Inferior parietal cortex (tissue), 1 donor: ENCODE measurements around the gene RNF144B.
"Not testable (repeated sequence)": the region's sequence is repeated elsewhere in the genome, so short reads cannot be mapped to it uniquely, and the experiment has no call there.

Experiments
- DNase-seq: peaks from one replicate; pipeline ENCODE4 v3.0.0-alpha.2; 2016; ENCODE audit errors: extremely low spot score

Gene RNF144B

DNA sequence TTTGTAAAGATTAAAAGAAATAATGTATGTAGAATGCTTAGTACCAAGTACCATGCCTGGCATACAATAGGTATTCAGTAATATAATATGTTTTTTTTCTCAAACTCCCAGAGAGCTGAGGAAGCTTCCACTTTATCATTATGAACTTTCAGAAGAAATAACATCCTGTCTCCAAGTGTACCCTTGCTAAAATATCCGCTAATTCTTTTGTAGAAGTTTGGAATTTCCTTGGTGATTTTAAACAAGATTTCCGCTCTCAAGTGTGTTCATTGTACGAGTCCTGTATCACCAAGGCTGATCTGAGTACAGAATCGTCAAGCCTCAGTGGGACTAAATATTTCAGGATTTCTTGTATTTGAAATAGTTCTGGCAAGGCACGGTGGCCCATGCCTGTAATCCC, 16.1 kb upstream of the RNF144B start:
- DNase-seq: no peak

DNA sequence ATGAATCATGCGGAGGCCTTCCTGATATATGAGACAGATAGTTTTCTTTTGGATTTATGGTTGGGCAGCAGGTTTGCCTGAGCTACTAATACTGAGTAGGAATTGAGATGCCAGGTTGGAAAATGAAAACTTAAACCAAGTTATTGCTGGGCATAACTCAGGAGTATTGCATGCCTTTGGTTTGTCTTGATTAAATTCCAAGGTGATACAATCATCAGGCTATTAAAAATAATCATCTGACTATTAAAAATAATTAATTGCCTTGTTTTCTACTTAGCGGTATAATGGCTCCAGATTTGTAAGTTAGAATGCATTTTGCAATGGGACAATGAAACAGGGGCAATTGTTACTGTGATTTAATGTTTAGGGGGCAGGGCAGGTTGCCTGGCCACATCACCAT, 15.5 kb upstream of the RNF144B start:
- no peak for DNase-seq

DNA sequence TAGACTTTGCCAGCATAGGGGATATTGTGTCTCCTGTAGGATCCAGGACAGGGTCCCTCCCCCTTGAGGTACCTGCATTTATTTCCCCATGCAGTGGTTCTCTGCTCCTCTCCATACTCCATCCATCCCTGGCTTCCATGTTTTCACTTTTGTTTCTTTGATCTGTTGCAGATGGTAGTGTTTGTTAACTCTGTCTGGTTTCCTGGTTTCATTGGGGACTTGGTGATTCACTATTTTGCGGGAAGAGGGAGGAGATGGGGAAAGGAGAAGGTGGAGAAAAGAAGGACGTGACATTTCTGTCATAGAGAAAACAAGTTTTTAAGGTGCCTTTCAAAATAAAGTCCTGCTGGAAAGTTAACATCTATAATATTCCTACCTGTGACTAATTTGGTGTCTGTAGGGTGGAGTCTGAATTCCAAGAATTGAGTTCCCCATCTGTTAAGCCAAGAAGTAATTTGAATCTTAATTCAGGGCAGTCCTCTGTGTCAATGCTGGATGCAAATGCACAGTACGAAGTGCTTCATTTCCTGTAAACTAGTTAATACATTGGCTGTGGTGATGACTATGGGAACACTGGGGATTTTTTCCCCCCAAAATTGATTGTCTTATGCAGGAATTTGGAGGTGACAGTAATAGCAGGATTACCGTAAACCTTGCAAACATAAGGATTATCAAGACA, 6.9 kb upstream of the RNF144B start:
- DNase-seq: no peak

DNA sequence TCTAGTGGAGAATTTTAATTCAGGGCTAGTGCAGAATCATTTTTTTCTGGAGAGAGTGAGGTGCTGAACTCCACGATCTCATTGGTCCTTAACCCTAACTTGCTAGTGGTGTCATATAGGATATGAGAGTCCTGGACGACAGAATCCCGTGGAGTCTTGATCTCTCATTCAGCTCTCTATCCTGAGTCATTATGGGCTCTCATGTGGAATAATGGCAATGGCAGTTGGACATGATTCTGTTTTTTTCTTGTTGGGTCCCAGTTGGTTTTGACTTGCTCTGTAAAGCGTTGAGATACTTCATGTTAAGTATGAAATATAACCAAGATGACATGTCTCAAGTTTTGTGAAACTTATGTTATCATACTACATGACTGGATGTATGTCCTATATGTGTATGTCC, 6.3 kb upstream of the RNF144B start:
- DNase-seq: no peak

DNA sequence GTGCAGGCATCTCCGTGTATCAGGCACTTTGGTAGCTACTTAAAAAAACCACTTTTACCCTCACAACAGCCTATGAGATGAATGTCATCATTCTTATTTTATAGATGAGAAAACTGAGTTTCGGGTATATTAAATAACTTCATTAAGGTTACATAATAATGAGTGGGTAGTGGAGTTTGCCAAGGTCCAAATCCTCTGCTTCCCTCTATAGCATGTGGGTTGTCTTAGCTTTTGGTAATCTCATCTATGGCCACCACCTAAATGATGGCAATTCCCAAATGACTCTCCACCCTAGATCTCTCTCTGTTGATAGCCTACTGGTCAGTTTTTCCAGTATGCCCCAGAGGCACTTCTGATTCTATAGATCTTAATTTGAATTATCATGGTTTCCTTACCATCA, 3.7 kb upstream of the RNF144B start:
- DNase-seq: no peak

DNA sequence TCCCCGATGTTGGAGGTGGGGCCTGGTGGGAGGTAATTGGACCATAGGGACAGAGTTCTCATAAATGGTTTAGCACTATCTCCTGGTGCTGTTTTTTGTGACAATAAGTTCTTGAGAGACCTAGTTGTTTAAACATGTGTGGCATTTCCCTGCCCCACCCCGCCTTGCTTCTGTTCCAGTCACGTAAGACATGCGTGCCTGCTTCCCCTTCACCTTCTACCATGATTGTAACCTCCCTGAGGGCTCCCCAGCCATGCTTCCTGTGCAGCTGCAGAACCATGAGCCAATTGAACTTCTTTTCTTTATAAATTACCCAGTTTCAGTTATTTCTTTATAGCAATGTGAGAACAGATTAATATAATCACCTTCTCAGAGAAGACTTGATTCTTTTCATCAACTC, 2.5 kb upstream of the RNF144B start:
- DNase-seq: no peak

DNA sequence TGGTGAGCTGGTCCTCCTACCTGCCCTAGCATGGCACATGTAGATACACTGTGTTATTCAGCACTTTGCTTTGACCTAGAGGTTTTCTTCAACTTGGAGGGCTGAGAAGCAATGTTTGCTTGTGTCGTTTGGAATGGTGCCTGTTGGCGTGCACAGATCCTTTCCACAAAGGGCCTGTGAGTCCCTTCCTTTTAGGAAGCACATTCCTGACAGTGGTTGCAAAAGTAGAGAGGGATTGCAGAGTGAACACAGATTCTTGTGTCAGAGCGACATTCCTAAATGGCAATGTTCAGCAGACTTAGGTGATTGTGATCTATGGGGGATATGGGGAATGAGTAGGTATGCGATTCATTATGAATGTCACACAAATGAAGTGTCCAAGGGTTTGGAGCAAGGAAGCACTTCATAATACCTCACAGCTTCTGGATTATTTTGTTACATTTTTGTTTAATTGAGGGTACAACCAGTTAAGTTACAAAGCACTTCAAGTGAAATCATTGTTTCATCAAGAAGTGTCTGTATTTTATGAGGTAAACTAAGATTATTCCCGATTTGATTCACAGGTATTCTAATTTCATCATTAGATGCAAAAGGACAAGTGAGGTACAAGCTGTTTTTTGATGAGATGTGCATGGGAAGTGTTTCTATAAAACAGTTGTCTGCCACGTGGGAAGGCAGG, 713 bp upstream of the RNF144B start:
- DNase-seq: no peak

DNA sequence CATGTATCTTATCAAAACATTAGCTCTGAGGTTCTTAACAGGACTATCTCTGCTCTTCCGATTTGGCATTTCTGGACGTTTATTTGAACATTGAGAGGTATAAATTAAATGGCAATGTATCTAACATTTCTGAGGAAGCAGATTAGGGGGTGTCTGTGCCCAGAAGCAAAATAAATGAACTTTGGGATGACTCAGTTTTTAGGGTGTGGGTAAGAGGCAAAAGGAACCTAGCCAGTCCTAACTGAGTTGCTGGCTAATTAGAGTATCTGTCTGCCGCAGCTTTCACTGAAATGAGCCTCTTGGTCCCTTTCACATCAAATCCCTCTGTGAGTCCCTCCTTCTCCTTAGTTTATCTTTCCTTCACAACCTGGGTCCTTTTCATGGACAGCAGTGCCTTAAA, 1.1 kb downstream of the RNF144B start:
- no peak for DNase-seq

DNA sequence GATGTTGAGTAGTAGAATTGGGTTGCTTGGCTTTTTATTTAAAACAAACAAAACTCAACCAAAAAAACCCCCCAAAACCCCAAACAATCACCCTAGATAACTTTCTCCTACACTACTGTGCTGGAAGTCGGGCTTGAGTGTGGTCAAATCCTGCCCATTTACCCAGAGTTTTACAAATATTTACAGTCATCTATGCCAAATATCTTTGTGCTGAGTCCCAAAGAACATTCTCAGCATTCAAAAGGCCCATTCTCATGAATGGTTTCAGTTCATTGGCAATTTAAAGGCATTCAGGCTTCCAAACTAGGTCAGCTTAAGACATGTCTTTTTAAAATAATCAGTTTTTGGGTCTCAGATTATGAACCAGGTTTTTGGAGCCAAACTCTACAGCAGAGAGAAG, 1.8 kb downstream of the RNF144B start:
- DNase-seq: no peak

DNA sequence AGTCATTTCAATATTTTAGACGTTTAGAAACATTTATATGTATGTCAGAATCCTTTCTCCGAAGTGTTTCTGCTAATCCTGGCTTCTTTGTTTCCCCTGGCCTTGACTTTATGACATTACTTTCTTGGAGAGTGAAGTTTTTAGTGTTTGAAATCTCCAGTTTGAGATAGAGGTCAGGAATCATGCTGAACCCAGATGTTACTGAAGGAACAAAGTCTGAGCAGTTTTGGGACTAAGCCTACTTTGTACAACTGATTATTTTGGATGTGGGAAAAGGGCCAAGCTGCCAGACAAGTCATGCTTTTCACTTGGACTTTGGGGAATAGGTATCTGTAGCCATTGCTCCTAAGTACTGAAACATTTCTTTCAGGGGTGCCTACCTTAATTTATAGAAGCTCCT, 2.3 kb downstream of the RNF144B start:
- no peak for DNase-seq

DNA sequence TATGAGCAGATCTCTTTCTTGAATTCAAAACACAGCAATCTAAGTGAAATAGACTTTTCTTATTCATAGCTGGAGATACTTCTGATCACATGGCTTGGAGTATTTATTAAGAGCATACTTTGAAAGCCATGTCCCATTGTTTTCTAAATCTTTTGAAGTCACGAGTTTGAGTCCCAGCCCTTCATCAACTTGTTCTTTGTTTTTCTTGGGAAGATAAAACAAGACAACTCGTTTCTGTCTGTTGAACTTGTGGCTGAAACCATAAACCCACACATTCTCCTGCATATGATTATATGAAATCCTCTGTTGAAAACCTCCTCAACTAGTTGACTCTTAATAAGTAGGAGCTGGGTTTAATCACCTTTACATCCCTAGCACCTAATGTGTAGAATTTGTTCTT, 3.3 kb downstream of the RNF144B start:
- no peak for DNase-seq

DNA sequence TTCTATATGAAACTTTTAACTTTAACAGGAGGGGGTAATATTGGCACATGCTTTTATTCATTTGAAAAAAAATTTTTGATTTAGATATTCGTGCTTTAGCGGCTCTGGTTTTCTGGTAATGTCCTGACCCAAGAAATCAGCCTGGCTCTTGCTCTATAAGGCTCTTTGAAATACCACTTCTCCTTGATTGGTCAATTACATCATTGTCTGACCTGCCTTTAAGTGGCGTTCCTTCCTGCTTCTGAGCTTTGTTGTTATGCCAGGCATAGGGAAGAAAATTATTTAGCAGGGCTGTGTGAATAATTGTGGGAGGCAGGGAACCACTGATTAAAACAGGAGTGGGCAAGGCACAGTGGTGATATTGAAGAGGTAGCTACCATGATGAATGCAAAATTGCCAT, 3.9 kb downstream of the RNF144B start:
- no peak for DNase-seq

DNA sequence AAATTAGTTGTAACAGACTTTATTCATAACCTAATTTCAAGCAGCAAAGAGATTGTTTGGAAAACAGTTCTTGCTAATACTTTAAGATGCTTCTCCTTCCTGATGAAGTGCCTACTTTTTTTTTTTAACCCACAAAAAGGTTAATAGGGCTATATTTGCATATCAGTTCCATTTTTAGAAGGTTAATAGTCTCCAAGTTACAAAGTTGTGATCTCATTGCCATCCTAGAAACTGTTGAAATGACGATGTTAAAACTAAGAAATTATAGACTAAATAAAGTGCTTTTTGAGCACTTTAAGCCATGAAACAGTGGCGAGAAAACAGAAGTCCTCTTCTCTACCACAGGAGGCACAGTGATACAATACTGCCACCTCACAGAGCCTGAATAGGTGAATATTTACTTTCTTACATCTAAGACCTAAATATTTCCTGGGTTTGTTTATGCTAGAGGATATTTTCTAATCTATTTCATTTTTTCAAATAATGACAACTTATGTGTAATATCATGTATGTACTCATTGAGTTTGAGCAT, 5.3 kb downstream of the RNF144B start:
- DNase-seq: no peak

DNA sequence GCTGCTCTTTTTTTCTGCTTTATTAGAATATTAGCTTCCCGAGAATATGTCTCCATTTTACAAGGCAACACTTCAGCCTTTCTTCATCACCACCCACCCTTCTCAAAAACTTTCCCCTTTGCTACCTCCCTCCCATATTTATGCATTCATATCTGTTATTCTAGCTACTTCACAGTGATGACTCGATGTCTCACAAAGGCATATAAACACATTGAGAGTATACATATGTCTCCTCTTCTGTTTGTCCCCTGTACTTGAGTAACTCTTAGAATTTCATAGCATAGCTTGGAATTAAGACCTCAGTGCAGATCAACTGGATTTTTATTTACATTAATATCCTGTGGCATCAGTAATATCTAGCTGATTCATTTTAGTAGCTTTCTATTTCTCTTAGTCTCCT, 6.5 kb downstream of the RNF144B start:
- DNase-seq: no peak

DNA sequence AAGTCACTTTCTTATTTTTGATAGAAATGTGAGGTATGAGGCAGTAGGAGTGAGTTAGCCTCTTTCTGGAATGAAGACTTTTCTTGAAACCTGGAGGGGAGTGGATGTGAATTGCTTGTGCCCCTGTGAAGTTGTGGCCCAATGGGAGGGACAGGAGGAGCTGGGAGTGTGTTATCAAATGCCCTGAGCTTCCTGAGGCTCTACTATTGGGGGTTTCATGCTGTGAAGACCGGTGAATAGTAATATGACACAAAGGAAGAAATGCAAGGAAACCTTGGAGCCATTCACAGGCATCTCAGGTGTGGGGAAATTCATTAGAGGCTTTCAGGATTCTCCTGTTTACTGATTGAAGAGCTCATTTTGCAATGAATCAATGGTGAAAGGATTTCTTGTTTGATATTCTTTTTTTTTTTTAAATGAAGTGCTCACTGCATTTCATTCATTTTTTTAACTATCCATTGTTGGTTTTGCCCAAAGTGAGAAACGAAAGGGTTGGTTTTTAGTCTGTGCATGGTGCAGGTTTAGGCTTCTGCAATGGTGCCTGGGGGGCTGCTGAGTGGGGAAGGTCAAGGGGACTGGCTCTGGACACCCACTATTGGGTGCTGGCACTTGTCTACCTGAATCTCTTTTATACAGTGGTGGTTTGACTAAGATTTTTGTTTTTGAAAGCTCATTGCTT, 8.2 kb downstream of the RNF144B start:
- DNase-seq: no peak

DNA sequence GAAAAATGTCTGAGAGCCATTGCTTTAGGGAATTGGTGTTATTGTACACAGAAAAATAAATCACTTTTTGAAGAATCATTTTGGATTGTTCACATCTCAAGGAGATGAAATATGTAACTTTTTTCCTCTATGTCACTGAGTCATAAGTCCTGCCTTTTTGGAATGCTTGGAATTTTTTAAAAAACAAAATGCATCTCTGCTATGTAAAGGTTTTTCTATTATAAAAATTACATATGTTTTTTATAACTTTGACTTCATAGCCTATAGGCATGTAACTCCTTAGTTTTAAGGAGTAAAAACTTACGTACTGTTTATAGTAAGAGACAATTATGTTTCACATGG, 8.7 kb downstream of the RNF144B start:
- DNase-seq: no peak

DNA sequence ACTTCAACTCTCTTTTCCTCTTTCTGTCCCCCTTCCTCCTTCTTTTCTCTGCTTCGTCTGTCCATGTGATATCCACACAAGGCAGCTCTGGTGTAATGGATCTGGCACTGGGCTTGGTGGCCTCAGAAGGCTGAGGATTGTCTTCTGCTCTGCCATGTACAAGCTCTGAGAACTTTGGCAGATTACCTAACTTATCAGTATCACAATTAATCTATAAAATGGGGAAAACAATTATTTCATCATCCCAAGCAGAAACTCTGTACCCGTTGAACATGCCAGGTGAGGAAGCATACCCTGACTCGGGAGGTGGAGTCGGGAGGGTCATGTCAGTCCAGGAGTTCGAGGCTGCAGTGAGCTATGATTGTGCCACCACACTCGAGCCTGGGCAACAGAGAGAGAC, 10.6 kb downstream of the RNF144B start:
- no peak for DNase-seq

DNA sequence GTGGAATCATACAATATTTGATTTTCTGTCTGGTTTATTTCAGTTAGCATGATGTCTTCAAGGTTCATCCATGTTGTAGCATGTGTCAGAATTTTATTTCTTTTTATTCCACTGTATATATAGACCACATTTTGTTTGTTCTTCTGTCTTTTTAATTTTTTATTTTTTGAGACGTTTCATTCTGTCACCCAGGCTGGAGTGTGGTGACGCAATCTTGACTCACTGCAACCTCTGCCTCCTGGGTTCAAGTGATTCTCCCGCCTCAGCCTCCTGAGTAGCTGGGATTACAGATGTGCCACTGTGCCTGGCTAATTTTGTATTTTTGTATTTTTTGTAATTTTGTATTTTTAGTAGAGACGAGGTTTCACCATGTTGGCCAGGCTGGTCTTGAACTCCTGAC, 11.1 kb downstream of the RNF144B start:
- not testable (repeated sequence) for DNase-seq

DNA sequence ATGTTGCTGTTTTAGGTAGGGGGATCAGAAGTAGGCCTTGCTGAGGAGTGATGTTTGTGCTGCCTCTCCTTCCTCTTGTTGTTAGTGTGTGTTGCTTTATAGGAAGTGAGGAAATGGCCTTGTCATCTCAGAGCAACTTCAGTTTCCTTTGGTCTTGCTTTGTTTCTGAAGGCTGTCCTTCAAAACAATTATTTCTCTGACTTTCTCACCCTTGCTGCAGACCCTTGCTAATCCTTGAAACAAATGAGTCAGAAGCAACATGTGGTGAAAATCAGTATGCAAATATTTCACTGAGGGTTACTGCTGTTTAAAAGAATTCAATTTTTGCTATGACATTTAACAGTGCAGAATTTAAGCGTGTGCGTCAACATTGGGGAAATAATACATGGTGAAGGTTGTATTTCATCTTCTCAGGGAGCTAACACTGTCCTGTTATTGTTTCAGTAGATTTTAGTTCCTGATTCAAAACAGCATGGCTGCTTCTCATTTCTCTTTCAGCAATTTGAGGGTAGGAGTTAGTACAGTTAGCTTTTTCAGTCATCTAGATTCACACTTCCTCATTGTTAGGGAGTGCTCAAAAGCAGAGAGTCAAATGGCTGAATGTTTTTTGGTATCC, 13.8 kb downstream of the RNF144B start:
- no peak for DNase-seq

DNA sequence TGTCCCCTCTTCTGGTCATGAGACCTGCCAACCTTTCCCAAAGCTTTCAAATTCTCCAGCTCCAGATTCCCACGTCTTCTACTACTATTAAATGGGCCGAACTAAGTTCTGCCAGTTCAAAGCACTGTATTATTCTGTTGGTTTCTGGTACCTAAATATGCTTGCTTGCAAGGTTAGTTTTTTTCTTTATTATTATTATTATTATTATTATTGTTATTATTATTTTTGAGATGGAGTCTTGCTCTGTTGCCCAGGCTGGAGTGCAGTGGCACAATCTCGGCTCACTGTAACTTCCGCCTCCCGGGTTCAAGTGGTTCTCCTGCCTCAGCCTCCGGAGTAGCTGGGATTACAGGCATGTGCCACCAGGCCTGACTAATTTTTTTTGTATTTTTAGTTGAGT, 17.8 kb downstream of the RNF144B start:
- not testable (repeated sequence) for DNase-seq

DNA sequence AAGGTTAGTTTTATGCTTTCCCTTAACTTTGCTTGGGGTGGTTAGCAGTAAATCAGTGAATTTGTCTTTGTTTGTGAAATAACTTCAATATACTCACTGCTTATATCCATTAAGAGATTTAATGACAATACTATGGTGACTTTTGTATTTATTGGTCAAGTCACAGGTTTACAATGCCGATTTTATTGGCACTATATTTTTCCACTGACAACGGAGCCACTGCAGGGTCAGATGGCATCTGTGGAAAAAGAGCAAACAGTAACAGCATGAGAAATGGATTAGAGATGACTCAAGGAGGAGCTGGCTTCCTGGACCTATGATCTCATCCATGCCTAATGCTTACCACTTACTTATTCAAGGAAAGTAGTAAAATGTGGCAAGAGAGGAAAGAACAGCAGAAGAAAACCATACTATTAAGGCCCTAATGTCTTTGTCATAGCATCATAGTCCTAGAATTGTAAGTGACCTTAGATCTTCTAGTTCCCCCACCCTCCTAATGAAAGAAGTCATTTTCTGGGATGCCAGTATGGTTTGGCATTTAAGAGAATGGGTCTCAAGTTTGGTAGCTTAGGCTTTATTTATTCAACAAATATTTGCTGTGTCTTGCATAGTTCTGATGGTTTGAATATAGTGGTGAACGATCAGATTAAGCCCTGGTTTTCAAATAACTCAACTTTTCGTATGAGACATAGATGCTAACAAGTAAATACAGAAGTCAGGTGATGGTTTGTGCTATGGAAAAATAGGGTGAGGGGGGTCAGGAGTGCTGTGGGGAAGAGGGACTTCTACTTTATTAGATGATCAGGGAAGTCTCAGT, 18.5 kb downstream of the RNF144B start:
- no peak for DNase-seq
